SK-N-SH treated with all-trans-retinoic acid at 6 μM for 48 hours (cell line): ENCODE results near the gene MIR17HG.
"Not testable (repeated sequence)": the region's sequence is repeated elsewhere in the genome, so short reads cannot be mapped to it uniquely, and the experiment has no call there.

Experiments used
- ATAC-seq: fragments of 200-7000 bp; cut with Tn5 transposase; 3 replicates; pipeline ENCODE4 v1.9.1; 2020; ENCODE audit warnings: mild to moderate bottlenecking, moderate library complexity
- ARNTL ChIP-seq: fragments of 450-650 bp; formaldehyde crosslinking; IDR thresholded peaks from 2 replicates; pipeline ENCODE4 v1.5.0; 2020; ENCODE audit warnings: low read depth, mild to moderate bottlenecking, moderate library complexity, borderline replicate concordance
- BACH2 ChIP-seq: fragments of 250-450 bp; sonication (Bioruptor Pico); IDR thresholded peaks from 2 replicates; pipeline ENCODE4 v1.9.0; 2021; ENCODE audit warnings: mild to moderate bottlenecking, borderline replicate concordance
- CSDC2 ChIP-seq: fragments of 250-450 bp; sonication (Bioruptor Pico); IDR thresholded peaks from 2 replicates; pipeline ENCODE4 v1.5.0; 2020; ENCODE audit warnings: mild to moderate bottlenecking, moderate library complexity
- ESRRG ChIP-seq: fragments of 250-450 bp; sonication (Bioruptor Pico); IDR thresholded peaks from 2 replicates; pipeline ENCODE4 v1.6.1; 2021; ENCODE audit warnings: mild to moderate bottlenecking
- GLIS3 ChIP-seq: fragments of 250-450 bp; sonication (Bioruptor Pico); IDR thresholded peaks from 2 replicates; pipeline ENCODE4 v1.5.0; 2020; ENCODE audit warnings: mild to moderate bottlenecking, moderate library complexity
- ISL1 ChIP-seq: fragments of 250-450 bp; sonication (Bioruptor Pico); IDR thresholded peaks from 2 replicates; pipeline ENCODE4 v2.1.2; 2022; ENCODE audit warnings: mild to moderate bottlenecking, moderate library complexity
- OSR1 ChIP-seq: fragments of 250-450 bp; sonication (Bioruptor Pico); IDR thresholded peaks from 2 replicates; pipeline ENCODE4 v1.8.0; 2022; ENCODE audit warnings: moderate library complexity, mild to moderate bottlenecking, inconsistent platforms
- PATZ1 ChIP-seq: fragments of 250-450 bp; sonication (Bioruptor Pico); IDR thresholded peaks from 2 replicates; pipeline ENCODE4 v1.8.0; 2020; ENCODE audit warnings: mild to moderate bottlenecking, moderate library complexity, borderline replicate concordance
- POU6F1 ChIP-seq: fragments of 250-450 bp; sonication (Bioruptor Pico); IDR thresholded peaks from 2 replicates; pipeline ENCODE4 v1.8.0; 2021; ENCODE audit warnings: low read depth, mild to moderate bottlenecking, moderate library complexity, borderline replicate concordance
- PPARA ChIP-seq: fragments of 250-450 bp; sonication (Bioruptor Pico); IDR thresholded peaks from 2 replicates; pipeline ENCODE4 v1.5.0; 2020; ENCODE audit warnings: mild to moderate bottlenecking, borderline replicate concordance
- RARB ChIP-seq: fragments of 250-450 bp; sonication (Bioruptor Pico); IDR thresholded peaks from 2 replicates; pipeline ENCODE4 v1.8.0; 2021; ENCODE audit warnings: mild to moderate bottlenecking, moderate library complexity
- SNAI2 ChIP-seq: fragments of 250-450 bp; sonication (Bioruptor Pico); IDR thresholded peaks from 2 replicates; pipeline ENCODE4 v1.5.0; 2020; ENCODE audit warnings: mild to moderate bottlenecking, moderate library complexity
- TCF4 ChIP-seq: fragments of 250-450 bp; sonication (Bioruptor Pico); IDR thresholded peaks from 2 replicates; pipeline ENCODE4 v1.8.0; 2021; ENCODE audit warnings: mild to moderate bottlenecking, moderate library complexity, borderline replicate concordance
- TOX ChIP-seq: fragments of 250-450 bp; sonication (Bioruptor Pico); IDR thresholded peaks from 2 replicates; pipeline ENCODE4 v1.8.0; 2021; ENCODE audit warnings: mild to moderate bottlenecking, moderate library complexity, borderline replicate concordance
- ZFP3 ChIP-seq: fragments of 250-450 bp; sonication (Bioruptor Pico); IDR thresholded peaks from 2 replicates; pipeline ENCODE4 v1.5.0; 2020; ENCODE audit warnings: mild to moderate bottlenecking, moderate library complexity
- ZFP30 ChIP-seq: fragments of 450-650 bp; formaldehyde crosslinking; IDR thresholded peaks from 2 replicates; pipeline ENCODE4 v1.5.0; 2022; ENCODE audit warnings: mild to moderate bottlenecking, moderate library complexity
- ZNF8 ChIP-seq: fragments of 450-650 bp; formaldehyde crosslinking; IDR thresholded peaks from 2 replicates; pipeline ENCODE4 v1.5.0; 2020; ENCODE audit warnings: mild to moderate bottlenecking, moderate library complexity
- TF ChIP-seq, protein P1 (sequence below): fragments of 250-450 bp; sonication (Bioruptor Pico); IDR thresholded peaks from 2 replicates; pipeline ENCODE4 v1.5.0; 2020; ENCODE audit warnings: mild to moderate bottlenecking, moderate library complexity
- TF ChIP-seq, protein P2 (sequence below): fragments of 250-450 bp; sonication (Bioruptor Pico); IDR thresholded peaks from 2 replicates; pipeline ENCODE4 v1.5.1; 2020; ENCODE audit warnings: low read depth, mild to moderate bottlenecking, moderate library complexity
- TF ChIP-seq, protein P3 (sequence below): fragments of 250-450 bp; sonication (Bioruptor Pico); IDR thresholded peaks from 2 replicates; pipeline ENCODE4 v1.5.1; 2021; ENCODE audit warnings: mild to moderate bottlenecking, moderate library complexity

Gene MIR17HG

DNA sequence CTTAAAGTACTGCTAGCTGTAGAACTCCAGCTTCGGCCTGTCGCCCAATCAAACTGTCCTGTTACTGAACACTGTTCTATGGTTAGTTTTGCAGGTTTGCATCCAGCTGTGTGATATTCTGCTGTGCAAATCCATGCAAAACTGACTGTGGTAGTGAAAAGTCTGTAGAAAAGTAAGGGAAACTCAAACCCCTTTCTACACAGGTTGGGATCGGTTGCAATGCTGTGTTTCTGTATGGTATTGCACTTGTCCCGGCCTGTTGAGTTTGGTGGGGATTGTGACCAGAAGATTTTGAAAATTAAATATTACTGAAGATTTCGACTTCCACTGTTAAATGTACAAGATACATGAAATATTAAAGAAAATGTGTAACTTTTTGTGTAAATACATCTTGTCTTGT is 3.6 kb downstream of the MIR17HG start:
- TF ChIP-seq, protein P1, sequence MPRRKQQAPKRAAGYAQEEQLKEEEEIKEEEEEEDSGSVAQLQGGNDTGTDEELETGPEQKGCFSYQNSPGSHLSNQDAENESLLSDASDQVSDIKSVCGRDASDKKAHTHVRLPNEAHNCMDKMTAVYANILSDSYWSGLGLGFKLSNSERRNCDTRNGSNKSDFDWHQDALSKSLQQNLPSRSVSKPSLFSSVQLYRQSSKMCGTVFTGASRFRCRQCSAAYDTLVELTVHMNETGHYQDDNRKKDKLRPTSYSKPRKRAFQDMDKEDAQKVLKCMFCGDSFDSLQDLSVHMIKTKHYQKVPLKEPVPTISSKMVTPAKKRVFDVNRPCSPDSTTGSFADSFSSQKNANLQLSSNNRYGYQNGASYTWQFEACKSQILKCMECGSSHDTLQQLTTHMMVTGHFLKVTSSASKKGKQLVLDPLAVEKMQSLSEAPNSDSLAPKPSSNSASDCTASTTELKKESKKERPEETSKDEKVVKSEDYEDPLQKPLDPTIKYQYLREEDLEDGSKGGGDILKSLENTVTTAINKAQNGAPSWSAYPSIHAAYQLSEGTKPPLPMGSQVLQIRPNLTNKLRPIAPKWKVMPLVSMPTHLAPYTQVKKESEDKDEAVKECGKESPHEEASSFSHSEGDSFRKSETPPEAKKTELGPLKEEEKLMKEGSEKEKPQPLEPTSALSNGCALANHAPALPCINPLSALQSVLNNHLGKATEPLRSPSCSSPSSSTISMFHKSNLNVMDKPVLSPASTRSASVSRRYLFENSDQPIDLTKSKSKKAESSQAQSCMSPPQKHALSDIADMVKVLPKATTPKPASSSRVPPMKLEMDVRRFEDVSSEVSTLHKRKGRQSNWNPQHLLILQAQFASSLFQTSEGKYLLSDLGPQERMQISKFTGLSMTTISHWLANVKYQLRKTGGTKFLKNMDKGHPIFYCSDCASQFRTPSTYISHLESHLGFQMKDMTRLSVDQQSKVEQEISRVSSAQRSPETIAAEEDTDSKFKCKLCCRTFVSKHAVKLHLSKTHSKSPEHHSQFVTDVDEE (CRISPR knock-in tag): no peak
- no peak for TF ChIP-seq ESRRG (CRISPR knock-in tag)
- no peak for TF ChIP-seq TOX (CRISPR knock-in tag)
- no peak for TF ChIP-seq ISL1 (CRISPR knock-in tag)
- TF ChIP-seq CSDC2 (CRISPR knock-in tag): no peak
- TF ChIP-seq, protein P2, sequence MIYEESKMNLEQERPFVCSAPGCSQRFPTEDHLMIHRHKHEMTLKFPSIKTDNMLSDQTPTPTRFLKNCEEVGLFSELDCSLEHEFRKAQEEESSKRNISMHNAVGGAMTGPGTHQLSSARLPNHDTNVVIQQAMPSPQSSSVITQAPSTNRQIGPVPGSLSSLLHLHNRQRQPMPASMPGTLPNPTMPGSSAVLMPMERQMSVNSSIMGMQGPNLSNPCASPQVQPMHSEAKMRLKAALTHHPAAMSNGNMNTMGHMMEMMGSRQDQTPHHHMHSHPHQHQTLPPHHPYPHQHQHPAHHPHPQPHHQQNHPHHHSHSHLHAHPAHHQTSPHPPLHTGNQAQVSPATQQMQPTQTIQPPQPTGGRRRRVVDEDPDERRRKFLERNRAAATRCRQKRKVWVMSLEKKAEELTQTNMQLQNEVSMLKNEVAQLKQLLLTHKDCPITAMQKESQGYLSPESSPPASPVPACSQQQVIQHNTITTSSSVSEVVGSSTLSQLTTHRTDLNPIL (CRISPR knock-in tag): no peak
- no peak for TF ChIP-seq ZFP30 (CRISPR knock-in tag)
- no peak for TF ChIP-seq PATZ1 (CRISPR knock-in tag)
- no peak for TF ChIP-seq TCF4
- no peak for TF ChIP-seq ARNTL (CRISPR knock-in tag)
- TF ChIP-seq SNAI2 (CRISPR knock-in tag): no peak
- TF ChIP-seq POU6F1: no peak
- no peak for TF ChIP-seq ZFP3 (CRISPR knock-in tag)
- no peak for TF ChIP-seq PPARA (CRISPR knock-in tag)
- TF ChIP-seq BACH2: no peak
- TF ChIP-seq OSR1: no peak
- no peak for TF ChIP-seq RARB
- TF ChIP-seq ZNF8 (CRISPR knock-in tag): no peak
- TF ChIP-seq, protein P3, sequence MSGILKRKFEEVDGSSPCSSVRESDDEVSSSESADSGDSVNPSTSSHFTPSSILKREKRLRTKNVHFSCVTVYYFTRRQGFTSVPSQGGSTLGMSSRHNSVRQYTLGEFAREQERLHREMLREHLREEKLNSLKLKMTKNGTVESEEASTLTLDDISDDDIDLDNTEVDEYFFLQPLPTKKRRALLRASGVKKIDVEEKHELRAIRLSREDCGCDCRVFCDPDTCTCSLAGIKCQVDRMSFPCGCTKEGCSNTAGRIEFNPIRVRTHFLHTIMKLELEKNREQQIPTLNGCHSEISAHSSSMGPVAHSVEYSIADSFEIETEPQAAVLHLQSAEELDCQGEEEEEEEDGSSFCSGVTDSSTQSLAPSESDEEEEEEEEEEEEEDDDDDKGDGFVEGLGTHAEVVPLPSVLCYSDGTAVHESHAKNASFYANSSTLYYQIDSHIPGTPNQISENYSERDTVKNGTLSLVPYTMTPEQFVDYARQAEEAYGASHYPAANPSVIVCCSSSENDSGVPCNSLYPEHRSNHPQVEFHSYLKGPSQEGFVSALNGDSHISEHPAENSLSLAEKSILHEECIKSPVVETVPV (CRISPR knock-in tag): no peak
- no peak for ATAC-seq

- TF ChIP-seq ISL1 (CRISPR knock-in tag) (no peak), GLIS3 (CRISPR knock-in tag) (no peak), TCF4 (no peak)
- TF ChIP-seq, all 23 proteins: peak for 0
- ATAC-seq: no peak
Measured at GRCh38 chr13:91351980-91352379, 4.5 kb downstream of the MIR17HG start.

DNA sequence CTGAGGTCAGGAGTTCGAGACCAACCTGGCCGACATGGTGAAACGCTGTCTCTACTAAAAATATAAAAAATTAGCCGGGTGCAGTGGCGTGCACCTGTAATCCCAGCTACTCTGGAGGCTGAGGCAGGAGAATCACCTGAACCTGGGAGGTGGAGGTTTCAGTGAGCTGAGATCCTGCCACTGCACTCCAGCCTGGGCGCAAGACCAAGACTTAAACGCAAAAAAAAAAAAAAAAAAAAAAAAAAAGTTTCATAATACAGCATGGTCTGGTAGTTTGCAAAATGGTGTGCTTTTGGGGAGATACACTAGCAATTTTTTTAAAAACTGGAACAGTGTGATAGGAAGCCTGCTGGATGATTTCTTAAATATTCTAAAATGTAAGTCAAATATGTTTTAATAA is 5.4 kb downstream of the MIR17HG start:
- ATAC-seq: not testable (repeated sequence)

- ATAC-seq: no peak
- TF ChIP-seq, protein P1 (CRISPR knock-in tag): no peak
- no peak for TF ChIP-seq OSR1
- no peak for TF ChIP-seq ZNF8 (CRISPR knock-in tag)
- TF ChIP-seq TOX (CRISPR knock-in tag): no peak
Measured at GRCh38 chr13:91353494-91353893, 6.0 kb downstream of the MIR17HG start.
